Testis (tissue), 2 donors: ENCODE data around the gene PTCD2.
"Not testable (repeated sequence)": the region's sequence is repeated elsewhere in the genome, so short reads cannot be mapped to it uniquely, and the experiment has no call there.

Experiments
- POLR2A ChIP-seq: fragments of 450-650 bp; IDR thresholded peaks from one replicate; pipeline ENCODE4 v1.6.1; 2017; ENCODE audit warnings: antibody characterized with exemption, mild to moderate bottlenecking, moderate library complexity
- TF ChIP-seq, protein P1 (sequence below), 3 experiments: fragments of 450-650 bp in 2 of 3; fragments of 200-600 bp in 1 of 3; sonication (generic) in 1 of 3; IDR thresholded peaks; one replicate each; pipeline ENCODE4 v1.5.1; 2016 to 2019; ENCODE audit warnings: antibody characterized with exemption in 3 of 3, mild to moderate bottlenecking in 2 of 3, moderate library complexity in 1 of 3

DNA sequence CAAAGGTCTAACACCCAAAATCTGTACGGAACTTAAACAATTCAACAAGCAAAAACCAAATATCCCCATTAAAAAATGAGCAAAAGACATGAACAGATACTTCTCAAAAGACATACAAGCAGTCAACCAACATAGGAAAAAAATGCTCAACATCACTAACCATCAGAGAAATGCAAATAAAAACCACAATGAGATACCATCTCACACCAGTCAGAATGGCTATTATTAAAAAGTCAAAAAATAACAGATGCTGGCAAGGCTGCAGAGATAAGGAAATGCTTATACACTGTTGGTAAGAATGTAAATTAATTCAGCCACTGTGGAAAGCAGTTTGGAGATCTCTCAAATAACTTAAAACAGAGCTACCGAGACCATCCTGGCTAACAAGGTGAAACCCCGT is 22.0 kb upstream of the PTCD2 start:
- TF ChIP-seq, protein P1, sequence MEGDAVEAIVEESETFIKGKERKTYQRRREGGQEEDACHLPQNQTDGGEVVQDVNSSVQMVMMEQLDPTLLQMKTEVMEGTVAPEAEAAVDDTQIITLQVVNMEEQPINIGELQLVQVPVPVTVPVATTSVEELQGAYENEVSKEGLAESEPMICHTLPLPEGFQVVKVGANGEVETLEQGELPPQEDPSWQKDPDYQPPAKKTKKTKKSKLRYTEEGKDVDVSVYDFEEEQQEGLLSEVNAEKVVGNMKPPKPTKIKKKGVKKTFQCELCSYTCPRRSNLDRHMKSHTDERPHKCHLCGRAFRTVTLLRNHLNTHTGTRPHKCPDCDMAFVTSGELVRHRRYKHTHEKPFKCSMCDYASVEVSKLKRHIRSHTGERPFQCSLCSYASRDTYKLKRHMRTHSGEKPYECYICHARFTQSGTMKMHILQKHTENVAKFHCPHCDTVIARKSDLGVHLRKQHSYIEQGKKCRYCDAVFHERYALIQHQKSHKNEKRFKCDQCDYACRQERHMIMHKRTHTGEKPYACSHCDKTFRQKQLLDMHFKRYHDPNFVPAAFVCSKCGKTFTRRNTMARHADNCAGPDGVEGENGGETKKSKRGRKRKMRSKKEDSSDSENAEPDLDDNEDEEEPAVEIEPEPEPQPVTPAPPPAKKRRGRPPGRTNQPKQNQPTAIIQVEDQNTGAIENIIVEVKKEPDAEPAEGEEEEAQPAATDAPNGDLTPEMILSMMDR (IDR thresholded peaks at IDR 0.05) = not testable (repeated sequence)
- not testable (repeated sequence) for TF ChIP-seq POLR2A
